Heart left ventricle (tissue), 16 donors: Measurements from ENCODE around the gene CFAP73. TPM values are rescaled to one million over a fixed set of nuclear protein-coding genes. Genes with fewer than 3 reads are reported as not detected.

Source experiments
- ATAC-seq, 4 donors: fragments of 200-7000 bp; cut with Tn5 transposase; one replicate each; pipeline ENCODE4 v1.9.1; 2020 to 2022; ENCODE audit warnings: moderate library complexity in 4 of 4, mild to moderate bottlenecking in 3 of 4, moderate number of reproducible peaks in 1 of 4
- DNase-seq, 5 donors: peaks; one replicate each; pipeline ENCODE4 v3.0.0-alpha.2; 2020
- H3K27ac ChIP-seq, 12 donors: fragments of 200-600 bp; sonication (generic) in 4 of 12; one replicate each; pipeline versions ENCODE4 v1.5.0 to v1.8.0; 2016 to 2022; ENCODE audit warnings: mild to moderate bottlenecking in 2 of 12
- H3K27me3 ChIP-seq, 9 donors: fragments of 200-600 bp; sonication (generic) in 2 of 9; one replicate each; pipeline versions ENCODE4 v1.5.1 to v1.8.0; 2016 to 2022; ENCODE audit warnings: mild to moderate bottlenecking in 3 of 9
- H3K36me3 ChIP-seq, 9 donors: fragments of 200-600 bp; sonication (generic) in 2 of 9; one replicate each; pipeline versions ENCODE4 v1.5.0 to v1.8.0; 2018 to 2022; ENCODE audit warnings: mild to moderate bottlenecking in 2 of 9
- H3K4me1 ChIP-seq, 12 donors: fragments of 200-600 bp; sonication (generic) in 4 of 12; one replicate each; pipeline versions ENCODE4 v1.5.0 to v1.8.0; 2016 to 2022; ENCODE audit warnings: mild to moderate bottlenecking in 3 of 12
- H3K4me3 ChIP-seq, 12 donors: fragments of 200-600 bp; sonication (generic) in 4 of 12; one replicate each; pipeline versions ENCODE4 v1.5.0 to v1.8.0; 2017 to 2022; ENCODE audit warnings: mild to moderate bottlenecking in 9 of 12, moderate library complexity in 4 of 12
- H3K9me3 ChIP-seq, 12 donors: fragments of 200-600 bp; sonication (generic) in 4 of 12; one replicate each; pipeline versions ENCODE4 v1.5.0 to v1.8.0; 2016 to 2022; ENCODE audit warnings: mild to moderate bottlenecking in 1 of 12
- CTCF ChIP-seq, 12 donors: fragments of 200-600 bp; sonication (generic) in 4 of 12; IDR thresholded peaks; one replicate each; pipeline versions ENCODE4 v1.5.0 to v1.8.0; 2018 to 2022; ENCODE audit warnings: antibody characterized with exemption in 12 of 12, mild to moderate bottlenecking in 5 of 12
- POLR2A ChIP-seq, 2 donors: fragments of 450-650 bp; IDR thresholded peaks; one replicate each; pipeline ENCODE4 v1.6.1; 2017; ENCODE audit warnings: antibody characterized with exemption in 2 of 2, mild to moderate bottlenecking in 2 of 2, moderate library complexity in 2 of 2
- WGBS, 4 donors: extraction: QIAGEN DNeasy Blood & Tissue Kit in 2 of 4; methylation state at CpG; one replicate each; pipeline versions ENCODE4 v1.1.5 to v1.1.7; 2013 to 2018; 5-methylcytosine and 5-hydroxymethylcytosine counted together
- intact Hi-C, 10 donors: fragments of 100-400 bp; cut with DNase I; formaldehyde crosslinking; loops; one replicate each; pipeline versions ENCODE4 v1.11.1 to v1.14.2; 2022
- polyA plus RNA-seq, 2 donors: library from polyadenylated mRNA; stranded (reverse); fragments of 200-250 nt; gene quantifications; one replicate each; pipeline ENCODE4 v1.2.3, GENCODE V29; 2013
- total RNA-seq, 9 donors: library from RNA; depleted of rRNA in 2 of 9; stranded (reverse); fragments of >200 nt in 2 of 9; fragmentation: NEBNext Ultra II Directional in 3 of 9; extraction: Animal tissue kit (Norgen Biotek cat#: 25700) in 3 of 9; gene quantifications; one replicate each; pipeline versions ENCODE4 v1.1.0 to v1.2.4, GENCODE V29; 2016 to 2023
- donor health status: ischemic (EF 13 %, LVEDD 7.1; RV severe dilation, severe dysfunction).
- donor health status: healthy with polysubstance abuse.
- donor health status: DM: no; HTN: yes; CAD: no.
- donor health status: DM: no; HTN: no; CAD: no.
- donor health status: ischemic (EF 25% LVEDD 6.9; RV normal size, moderate dysfunction).
- donor health status: ischemic (EF 25% LVEDD 5.7; RV mildly dilated, moderate dysfunction).
- donor health status: healthy.
- donor health status: DM: yes; HTN: yes; CAD: no.
- donor health status: ischemic (EF 35%, LVEDD 5.7; RV mildly dilated, moderate dysfunction).
- donor health status: nonischemic (EF 11% LVEDD 7.7; RV severe dilation, severe dysfunction).
- donor health status: DM: yes; HTN: yes; CAD: no.
- donor health status: PGD.
- donor health status: ischemic (EF 29% LVEDD 5.4; RV normal size, mild dysfunction).
- donor health status: nonischemic (EF 23%, LVEDD 6.1; RV moderate dilation, normal function).

Gene CFAP73
- total and polyA plus RNA-seq, 11 donors: 0.04 to 0.11 TPM; not detected in 9

GRCh38 chr12:113108308-113108707, 41.2 kb upstream of the CFAP73 start:
- WGBS, 4 donors: 90 to 99% (median 95%) methylated on average over 4 of the region's 4 CpGs
- Histone ChIP-seq H3K27me3 (peaks cover 3 to 37% (median 16%) of the 10 kb centered on the region in 9 donors), H3K9me3 (no peaks in the 10 kb centered on the region)

GRCh38 chr12:113109360-113109759, 40.2 kb upstream of the CFAP73 start:
- 60 to 72% (median 65%) methylated on average over 3 to 5 of the region's 5 CpGs for WGBS, 4 donors
- no peak overlapping the region for H3K4me3 ChIP-seq
- TF ChIP-seq POLR2A (IDR thresholded peaks at IDR 0.05): no peak
- no peak for TF ChIP-seq CTCF (IDR thresholded peaks at IDR 0.05)
- no peaks in the 10 kb centered on the region for H3K9me3 ChIP-seq
- H3K36me3 ChIP-seq: no peaks in the 10 kb centered on the region
- peaks cover 0 to 37% (median 8%) of the 10 kb centered on the region in 9 donors for H3K27me3 ChIP-seq
- ATAC-seq (peak in 2 of 4 donors; percentile 16 to 52), DNase-seq (no peak)
- intact Hi-C loops: no loop called here
- H3K27ac ChIP-seq: no peak overlapping the region
- H3K4me1 ChIP-seq: no peaks in the 10 kb centered on the region

More at GRCh38 chr12:113108308-113108707, 41.2 kb upstream of the CFAP73 start:
- ATAC-seq: no peak
- Histone ChIP-seq H3K36me3 (no peaks in the 10 kb centered on the region), H3K27ac (no peak overlapping the region), H3K4me1 (peaks cover 0 to 5% (median 0%) of the 10 kb centered on the region in 12 donors), H3K4me3 (no peak overlapping the region)
- TF ChIP-seq CTCF (IDR thresholded peaks at IDR 0.05) (no peak), POLR2A (IDR thresholded peaks at IDR 0.05) (no peak)
- DNase-seq: no peak
- intact Hi-C loops: no loop called here

- no peak overlapping the region for H3K27ac ChIP-seq
- WGBS, 4 donors: 38 to 45% (median 42%) methylated on average over 7 of the region's 7 CpGs
- peaks cover 0 to 43% (median 8%) of the 10 kb centered on the region in 9 donors for H3K27me3 ChIP-seq
- H3K9me3 ChIP-seq: no peaks in the 10 kb centered on the region
- intact Hi-C loops: no loop called here
- no peak for DNase-seq
- ATAC-seq: no peak
- H3K4me3 ChIP-seq: no peak overlapping the region
- no peak for TF ChIP-seq POLR2A (IDR thresholded peaks at IDR 0.05)
- TF ChIP-seq CTCF (IDR thresholded peaks at IDR 0.05): no peak
- H3K36me3 ChIP-seq: no peaks in the 10 kb centered on the region
- H3K4me1 ChIP-seq: no peaks in the 10 kb centered on the region
These were observed 39.5 kb upstream of the CFAP73 start for GRCh38 chr12:113109872-113110599.

DNA sequence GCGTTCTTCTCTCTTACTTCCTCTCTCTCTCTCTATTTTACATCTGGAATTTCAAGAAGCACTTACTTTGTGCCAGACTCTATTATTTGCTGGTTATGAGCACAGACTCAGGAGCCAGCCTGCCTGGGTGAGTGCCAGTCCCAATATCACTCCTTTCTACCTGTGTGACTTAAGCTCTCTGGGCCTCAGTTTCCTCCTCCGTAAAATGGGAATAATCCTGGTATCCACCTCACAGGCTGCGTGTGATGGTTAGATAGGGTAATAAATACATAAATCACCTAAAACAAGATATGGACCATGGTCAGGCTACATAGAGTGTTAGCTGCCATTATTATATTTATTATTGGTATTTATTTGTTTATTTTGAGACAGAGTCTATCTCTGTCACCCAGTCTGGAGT, 38.3 kb upstream of the CFAP73 start:
- ATAC-seq: no peak
- TF ChIP-seq POLR2A (IDR thresholded peaks at IDR 0.05) (no peak), CTCF (IDR thresholded peaks at IDR 0.05) (no peak)
- Histone ChIP-seq H3K27me3 (peaks cover 0 to 44% (median 8%) of the 10 kb centered on the region in 9 donors), H3K9me3 (no peaks in the 10 kb centered on the region), H3K4me3 (no peak overlapping the region), H3K36me3 (no peaks in the 10 kb centered on the region), H3K4me1 (no peaks in the 10 kb centered on the region), H3K27ac (no peak overlapping the region)
- DNase-seq: no peak
- intact Hi-C loops: no loop called here
- 82 to 90% (median 85%) methylated on average over 3 of the region's 3 CpGs for WGBS, 4 donors
